Cardiac muscle cell (in vitro differentiated cells and primary cell): ENCODE measurements around the gene HOXD12. TPM values are rescaled to one million over a fixed set of nuclear protein-coding genes. Genes with fewer than 3 reads are reported as not detected.

Experiments
- DNase-seq, 2 donors: peaks; one replicate each; pipeline versions ENCODE4 v3.0.0 to v3.0.0-alpha.2; 2010 to 2017; ENCODE audit warnings: low read depth in 1 of 2, low spot score in 1 of 2
- H3K27ac ChIP-seq: fragments of 200-600 bp; sonication (generic); 2 replicates; pipeline ENCODE4 v1.5.1; 2016
- H3K27me3 ChIP-seq: fragments of 200-600 bp; sonication (generic); 2 replicates; pipeline ENCODE4 v1.6.0; 2016; ENCODE audit warnings: control low read depth
- H3K36me3 ChIP-seq: fragments of 200-600 bp; sonication (generic); 2 replicates; pipeline ENCODE4 v1.5.1; 2016; ENCODE audit warnings: control low read depth
- H3K4me1 ChIP-seq: fragments of 200-600 bp; sonication (generic); 2 replicates; pipeline ENCODE4 v1.8.1; 2017; ENCODE audit warnings: low read depth, mild to moderate bottlenecking, mixed run types
- H3K4me3 ChIP-seq: fragments of 200-600 bp; sonication (generic); 2 replicates; pipeline ENCODE4 v1.5.1; 2016; ENCODE audit warnings: mild to moderate bottlenecking
- H3K9me3 ChIP-seq: fragments of 200-600 bp; sonication (generic); 2 replicates; pipeline ENCODE4 v1.5.1; 2017; ENCODE audit warnings: low read depth, mild to moderate bottlenecking, control low read depth
- CTCF ChIP-seq: IDR thresholded peaks from 2 replicates; pipeline ENCODE4 v1.5.1; 2012; ENCODE audit warnings: low read depth, mild to moderate bottlenecking, low read length
- polyA plus RNA-seq: library from polyadenylated mRNA; unstranded; fragments of >200 nt; fragmentation: Nextera tagmentation; extraction: Ambion mirVana; gene quantifications from 2 replicates; pipeline ENCODE4 v1.2.1, GENCODE V29; 2016
- total RNA-seq: library from RNA; depleted of rRNA; stranded (reverse); fragments of >200 nt; gene quantifications from 2 replicates; pipeline ENCODE4 v1.2.3, GENCODE V29; 2016

Gene HOXD12, protein sequence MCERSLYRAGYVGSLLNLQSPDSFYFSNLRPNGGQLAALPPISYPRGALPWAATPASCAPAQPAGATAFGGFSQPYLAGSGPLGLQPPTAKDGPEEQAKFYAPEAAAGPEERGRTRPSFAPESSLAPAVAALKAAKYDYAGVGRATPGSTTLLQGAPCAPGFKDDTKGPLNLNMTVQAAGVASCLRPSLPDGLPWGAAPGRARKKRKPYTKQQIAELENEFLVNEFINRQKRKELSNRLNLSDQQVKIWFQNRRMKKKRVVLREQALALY
- not detected in 2 replicates for total RNA-seq
- polyA plus RNA-seq = not detected in 2 replicates

- peaks cover 3% of the 10 kb centered on the region for H3K4me1 ChIP-seq
- H3K4me3 ChIP-seq = no peak within 1 kb of the TSS
- H3K9me3 ChIP-seq = no peaks in the 10 kb centered on the region
- no peak within 1 kb of the TSS for H3K27ac ChIP-seq
- no peak for DNase-seq
- H3K36me3 ChIP-seq = no peaks in the 10 kb centered on the region
- no peak for TF ChIP-seq CTCF
- peaks cover 100% of the 10 kb centered on the region for H3K27me3 ChIP-seq
These were observed at the start of gene HOXD12 for GRCh38 chr2:176099728-176100546. Gene HOXD12, plus strand, starts transcription at chr2:176099795. Its CDS starts 7 bp downstream, at chr2:176099802.

DNA sequence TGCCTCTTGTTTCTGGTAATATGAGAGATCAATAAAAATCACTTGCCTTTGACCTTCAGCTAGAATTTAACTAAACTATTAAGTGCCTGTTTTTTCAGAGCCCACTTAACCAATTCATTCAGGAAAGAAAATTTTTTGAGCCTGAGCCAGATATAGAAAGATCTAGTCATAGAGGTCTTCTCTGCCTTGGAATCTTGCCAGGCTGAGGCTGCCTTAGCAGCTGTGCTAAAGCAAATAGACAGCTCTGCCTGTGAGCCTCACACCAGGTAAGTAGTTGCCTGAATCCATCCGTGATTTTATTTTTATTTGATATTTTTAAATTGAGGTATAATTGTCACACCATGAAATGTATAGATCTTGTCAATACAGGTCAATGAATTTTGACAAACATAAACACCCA is 43.2 kb upstream of the HOXD12 start:
- Histone ChIP-seq H3K27ac (no peak overlapping the region), H3K9me3 (no peaks in the 10 kb centered on the region), H3K4me3 (no peak overlapping the region), H3K36me3 (no peaks in the 10 kb centered on the region), H3K4me1 (no peaks in the 10 kb centered on the region), H3K27me3 (peaks cover 8% of the 10 kb centered on the region)
- peak in 1 of 2 donors; percentile 50 for DNase-seq
- TF ChIP-seq CTCF = no peak

DNA sequence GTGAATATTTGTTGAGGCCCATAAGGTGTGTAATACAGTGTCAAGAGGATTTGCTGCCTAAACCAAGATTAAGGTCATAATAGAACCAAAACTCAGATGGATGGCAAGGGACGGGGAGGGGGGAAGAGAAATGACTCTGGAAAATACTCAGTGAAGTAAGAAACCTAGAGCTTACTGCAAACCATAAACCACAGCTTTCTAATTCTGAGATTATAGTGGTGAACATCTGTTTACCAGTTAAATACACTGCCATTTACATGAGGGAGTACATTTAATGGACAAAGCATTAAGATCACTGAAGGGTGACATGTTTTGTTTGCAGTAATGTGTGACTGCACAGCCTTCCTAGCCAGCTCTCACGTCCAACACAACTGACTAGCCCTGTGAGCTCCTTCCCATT is 35.6 kb upstream of the HOXD12 start:
- no peak overlapping the region for H3K27ac ChIP-seq
- H3K9me3 ChIP-seq = no peaks in the 10 kb centered on the region
- TF ChIP-seq CTCF = no peak
- no peaks in the 10 kb centered on the region for H3K36me3 ChIP-seq
- DNase-seq = no peak
- peaks cover 69% of the 10 kb centered on the region for H3K27me3 ChIP-seq
- no peak overlapping the region for H3K4me3 ChIP-seq
- H3K4me1 ChIP-seq = peaks cover 9% of the 10 kb centered on the region

DNA sequence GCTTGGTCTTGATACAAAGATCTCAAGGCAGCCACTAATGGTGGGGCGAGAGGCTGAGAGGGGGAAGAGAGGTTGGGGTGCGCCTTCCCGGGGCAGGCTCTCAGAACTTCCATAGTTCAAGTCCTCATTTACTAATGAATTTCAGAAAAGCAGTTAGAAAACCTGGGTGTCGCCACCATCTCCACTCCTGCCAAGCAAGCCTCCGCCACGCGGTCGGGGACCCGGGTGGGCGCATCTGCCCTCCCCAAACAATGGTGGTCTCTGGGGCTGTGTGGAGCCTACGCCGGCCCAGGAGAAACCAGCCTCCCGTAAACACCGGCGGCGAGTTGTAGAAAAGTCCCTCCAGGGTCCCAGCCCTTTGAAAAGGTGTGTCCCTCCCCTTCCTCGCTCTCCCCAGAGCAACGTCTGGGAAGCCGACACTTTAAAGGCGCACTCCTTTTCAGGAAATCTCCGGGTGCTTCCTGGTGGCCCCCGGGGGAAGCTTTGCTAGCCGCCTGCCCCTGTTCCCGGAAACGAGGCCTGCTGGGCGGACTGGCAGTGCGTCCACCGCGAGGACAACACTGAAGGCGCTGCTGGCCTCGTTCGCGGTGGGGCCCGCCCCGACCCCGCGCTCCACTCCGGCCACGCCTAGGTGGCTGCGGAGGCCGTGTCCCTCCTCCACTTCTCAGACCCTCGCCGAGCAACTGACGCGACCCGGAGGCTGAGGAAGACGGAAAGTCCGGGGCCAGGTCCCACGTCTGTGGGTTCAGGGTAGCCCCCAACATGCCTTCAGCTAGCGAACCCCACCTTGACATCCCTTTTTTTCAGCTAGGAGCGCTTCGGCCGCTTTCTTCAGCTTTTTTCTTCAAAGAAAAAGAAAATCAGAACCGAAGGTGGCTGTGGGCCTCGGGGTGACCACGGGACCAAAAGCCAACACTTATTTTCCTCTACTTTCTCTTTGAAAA is 32.7 kb upstream of the HOXD12 start:
- H3K36me3 ChIP-seq = no peaks in the 10 kb centered on the region
- TF ChIP-seq CTCF = no peak
- no peak overlapping the region for H3K4me3 ChIP-seq
- no peak overlapping the region for H3K27ac ChIP-seq
- no peaks in the 10 kb centered on the region for H3K9me3 ChIP-seq
- peaks cover 90% of the 10 kb centered on the region for H3K27me3 ChIP-seq
- peaks cover 9% of the 10 kb centered on the region for H3K4me1 ChIP-seq
- DNase-seq = no peak
